Amniotic epithelial cell (primary cell): ENCODE results near the gene TTYH2.
"Not testable (repeated sequence)": the region's sequence is repeated elsewhere in the genome, so short reads cannot be mapped to it uniquely, and the experiment has no call there.

Experiments used
- DNase-seq: peaks from one replicate; pipeline ENCODE4 v3.0.0-alpha.2; 2010; ENCODE audit warnings: low read depth

TTYH2 gene

DNA sequence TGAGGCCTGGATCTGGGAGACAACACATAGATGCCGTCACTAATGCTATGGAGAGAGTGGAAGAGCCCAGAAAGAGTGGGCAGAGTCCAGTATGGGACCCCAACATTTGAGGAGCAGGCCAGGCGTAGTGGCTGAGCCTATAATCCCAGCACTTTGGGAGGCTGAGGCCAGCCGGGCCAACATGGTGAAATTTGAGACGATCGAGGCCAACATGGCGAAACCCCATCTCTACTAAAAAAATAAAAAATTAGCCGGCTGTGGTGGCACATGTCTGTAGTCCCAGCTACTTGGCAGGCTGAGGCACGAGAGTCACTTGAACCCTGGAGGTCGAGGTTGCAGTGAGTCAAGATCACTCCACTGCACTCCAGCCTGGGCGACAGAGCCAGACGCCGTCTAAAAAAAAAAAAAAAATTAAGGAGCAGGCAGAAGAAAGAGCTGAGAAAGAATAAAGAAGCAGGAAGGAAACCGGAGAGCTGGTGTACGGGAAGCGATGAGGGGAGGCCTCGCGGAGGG is 54.7 kb downstream of the TTYH2 start:
- no peak for DNase-seq

GRCh38 chr17:74268558-74268957 is 55.2 kb downstream of the TTYH2 start:
- no peak for DNase-seq

DNA sequence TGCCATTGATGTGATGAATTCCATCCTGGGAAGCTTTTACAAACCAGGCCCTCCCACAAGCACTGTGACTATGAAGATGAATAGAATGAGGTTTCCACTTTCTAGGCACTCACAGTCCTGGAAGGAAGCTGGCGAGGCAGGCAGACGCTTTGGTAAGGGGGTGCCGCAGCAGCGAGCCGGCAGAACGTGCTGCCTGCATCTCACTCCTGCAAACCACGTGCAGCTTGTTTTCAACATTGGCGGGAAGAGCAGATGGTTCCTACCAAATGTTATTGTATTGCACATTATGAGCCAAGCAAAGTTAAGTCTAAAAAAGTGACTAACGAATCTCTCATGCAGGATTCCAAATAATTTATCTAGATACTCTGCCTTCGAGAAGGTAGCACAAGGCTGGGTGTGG is 57.0 kb downstream of the TTYH2 start:
- DNase-seq, result no peak

- DNase-seq, result no peak
Observed at GRCh38 chr17:74271281-74271680, 57.9 kb downstream of the TTYH2 start.

GRCh38 chr17:74271901-74272561 is 58.7 kb downstream of the TTYH2 start:
- DNase-seq, result no peak

GRCh38 chr17:74272731-74273201 is 59.4 kb downstream of the TTYH2 start:
- no peak for DNase-seq

GRCh38 chr17:74274060-74274708 is 60.8 kb downstream of the TTYH2 start, which contains the start of gene DNAI2:
TSS of gene DNAI2 (plus strand) at chr17:74274234. CDS start at chr17:74281818, 7,584 bp downstream.
- no peak for DNase-seq

GRCh38 chr17:74274709-74275340 is 61.5 kb downstream of the TTYH2 start:
- no peak for DNase-seq

DNA sequence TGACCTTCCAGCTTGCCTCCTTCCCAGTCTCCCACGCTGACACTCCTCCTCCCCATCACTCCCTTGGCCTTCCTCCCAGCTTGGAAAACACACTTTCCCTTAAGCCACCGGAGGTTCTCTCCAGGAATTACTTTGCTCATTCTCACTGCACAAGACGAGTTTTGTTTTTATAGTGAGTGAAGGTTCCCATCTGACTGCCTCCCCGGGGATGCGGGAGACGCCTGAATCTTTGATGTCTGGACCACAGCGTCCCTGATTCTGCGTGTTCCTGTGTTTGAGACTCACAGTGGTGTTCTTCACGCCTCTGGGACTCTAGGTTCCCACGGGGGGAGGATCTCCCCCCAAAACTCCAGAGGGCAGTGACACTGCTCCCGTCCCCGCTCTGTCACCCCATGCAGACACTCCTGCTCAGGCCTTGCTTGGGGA is 62.7 kb downstream of the TTYH2 start:
- DNase-seq, result peak; percentile 67

- peak; percentile 53 for DNase-seq
Observed at GRCh38 chr17:74276541-74277009, 63.2 kb downstream of the TTYH2 start.

- DNase-seq, result no peak
Observed at GRCh38 chr17:74277935-74278334, 64.6 kb downstream of the TTYH2 start.

- not testable (repeated sequence) for DNase-seq
Observed at GRCh38 chr17:74279617-74280016, 66.2 kb downstream of the TTYH2 start.

DNA sequence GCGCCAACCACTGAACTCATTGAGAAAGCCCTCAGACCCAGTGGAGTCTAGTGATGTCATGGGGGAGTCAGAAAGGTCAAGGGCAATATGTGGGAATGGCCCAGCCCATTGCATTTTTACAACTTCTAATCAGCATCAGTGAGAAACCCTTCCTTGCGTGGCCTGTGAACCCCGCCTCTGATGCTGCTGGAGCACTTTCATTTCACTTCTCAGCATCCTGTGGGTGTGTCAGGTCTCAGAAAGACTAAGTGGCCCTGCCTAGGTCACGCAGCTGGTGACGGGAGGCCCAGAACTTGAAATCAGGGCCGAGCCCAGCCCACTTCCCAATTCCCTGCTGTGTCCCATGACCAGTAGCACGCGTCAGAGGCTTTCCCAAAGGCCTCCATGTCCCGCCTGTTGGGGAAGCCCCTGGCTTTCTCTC is 66.7 kb downstream of the TTYH2 start:
- DNase-seq, result no peak

DNA sequence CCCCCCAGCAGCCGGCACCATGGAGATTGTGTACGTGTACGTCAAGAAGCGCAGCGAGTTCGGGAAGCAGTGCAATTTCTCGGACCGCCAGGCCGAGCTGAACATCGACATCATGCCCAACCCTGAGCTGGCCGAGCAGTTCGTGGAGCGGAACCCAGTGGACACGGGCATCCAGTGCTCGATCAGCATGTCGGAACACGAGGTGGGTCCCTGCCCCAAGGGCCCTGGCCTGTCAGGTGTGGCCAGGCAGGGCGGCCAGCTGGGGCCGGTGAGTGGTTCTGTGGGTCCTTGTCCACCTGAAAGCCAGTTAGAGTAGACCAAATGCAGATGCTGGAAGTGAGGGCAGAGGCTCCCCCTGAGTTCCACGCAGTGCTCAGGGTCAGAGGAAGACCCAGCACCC is 68.4 kb downstream of the TTYH2 start:
- no peak for DNase-seq

DNA sequence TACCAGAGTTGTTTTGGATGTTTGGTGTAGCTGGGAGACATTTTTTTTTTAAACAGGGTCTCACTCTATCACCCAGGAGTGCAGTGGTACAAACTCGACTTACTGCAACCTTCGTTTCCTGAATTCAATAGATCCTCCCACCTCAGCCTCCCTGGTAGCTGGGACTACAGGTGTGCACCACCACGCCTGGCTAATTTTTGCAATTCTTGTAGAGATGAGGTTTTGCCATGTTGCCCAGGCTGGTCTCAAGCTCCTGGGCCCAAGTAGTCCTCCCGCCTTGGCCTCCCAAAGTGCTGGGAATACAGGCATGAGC is 68.9 kb downstream of the TTYH2 start:
- not testable (repeated sequence) for DNase-seq

GRCh38 chr17:74282587-74283370 is 69.4 kb downstream of the TTYH2 start:
- DNase-seq, result peak; percentile 82

DNA sequence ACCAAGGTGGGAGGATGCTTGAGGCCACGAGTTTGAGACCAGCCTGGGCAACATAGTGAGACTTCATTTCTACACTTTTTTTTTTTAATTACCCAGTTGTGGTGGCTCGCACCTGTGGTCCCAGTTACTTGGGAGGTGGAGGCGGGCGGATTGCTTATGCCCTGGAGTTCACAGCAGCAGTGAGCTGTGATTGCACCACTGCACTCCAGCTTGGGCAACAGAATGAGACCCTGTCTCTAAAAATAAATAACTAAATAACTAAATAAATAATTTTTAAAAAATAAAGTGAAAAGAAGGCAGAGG is 70.0 kb downstream of the TTYH2 start:
- no peak for DNase-seq

GRCh38 chr17:74287031-74287602 is 73.7 kb downstream of the TTYH2 start:
- no peak for DNase-seq

DNA sequence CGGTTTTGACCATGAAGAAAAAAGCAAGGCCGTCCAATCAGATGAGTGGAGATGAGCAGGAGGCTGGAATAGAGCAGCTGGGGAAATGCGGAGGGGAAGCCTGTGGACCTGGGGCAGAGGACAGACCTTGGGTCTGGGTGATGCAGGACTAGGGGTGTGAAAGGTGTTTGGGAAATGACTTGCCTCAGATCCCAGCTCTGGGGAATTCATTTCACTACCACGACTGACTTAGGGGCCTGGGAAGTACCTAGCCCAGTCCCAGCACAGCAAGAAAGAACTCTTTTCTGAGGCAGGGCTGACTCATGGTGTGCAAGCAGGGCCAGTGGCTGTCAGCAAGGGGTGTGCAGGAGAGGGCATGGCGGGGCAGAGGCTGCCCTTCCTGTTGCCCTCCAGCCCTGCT is 75.4 kb downstream of the TTYH2 start:
- DNase-seq, result no peak

- no peak for DNase-seq
Observed at GRCh38 chr17:74289688-74290087, 76.3 kb downstream of the TTYH2 start.

DNA sequence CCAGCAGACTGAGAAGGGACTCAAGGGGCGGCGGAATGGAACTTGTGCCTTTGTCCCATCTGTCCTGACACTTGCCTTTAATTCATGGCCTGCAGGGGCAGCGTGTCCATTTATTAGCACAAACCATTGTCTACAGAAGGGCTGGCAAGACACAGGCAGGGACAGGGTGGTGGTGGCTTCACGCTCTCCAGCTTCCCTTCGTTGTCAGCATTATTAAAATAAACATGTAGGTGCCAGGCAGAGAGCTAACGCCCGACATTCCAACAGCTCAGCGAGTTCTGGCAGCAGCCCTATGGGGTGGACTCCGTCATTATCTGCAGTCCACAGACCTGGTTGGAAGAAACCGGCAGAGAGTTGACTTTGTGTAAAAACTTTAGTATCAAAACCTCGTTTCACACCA is 77.0 kb downstream of the TTYH2 start:
- no peak for DNase-seq

DNA sequence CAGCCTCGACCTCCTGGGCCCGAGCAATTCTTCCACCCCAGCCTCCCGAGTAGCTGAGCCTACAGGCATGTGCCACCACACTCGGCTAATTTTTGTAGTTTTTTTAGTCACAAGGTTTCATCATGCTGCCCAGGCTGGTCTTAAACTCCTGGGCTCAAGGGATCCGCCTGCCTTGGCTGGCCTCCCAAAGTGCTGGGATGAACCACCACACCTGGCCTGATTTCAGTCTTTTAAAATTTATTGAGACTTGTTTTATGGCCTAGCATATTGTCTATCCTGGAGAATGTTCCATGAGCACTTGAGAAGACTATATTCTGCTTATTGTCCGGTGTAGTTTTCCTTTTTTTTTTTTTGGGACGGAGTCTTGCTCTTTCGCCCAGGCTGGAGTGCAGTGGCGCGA is 79.1 kb downstream of the TTYH2 start:
- no peak for DNase-seq
